Fibroblast of pulmonary artery (primary cell): ENCODE data around the gene GSK3A.
A peak's percentile ranks its signal among the peaks of the same experiment; 100 is the strongest.

Experiments used
- DNase-seq: peaks from one replicate; pipeline ENCODE4 v3.0.0-alpha.2; 2010; ENCODE audit warnings: low read depth
- H3K4me3 ChIP-seq: replicated peaks from 2 replicates; pipeline ENCODE4 v1.5.1; 2011; ENCODE audit warnings: low read depth, mild to moderate bottlenecking, control low read depth, low read length, moderate library complexity
- TF ChIP-seq, protein P1 (sequence below): IDR thresholded peaks from 2 replicates; pipeline ENCODE4 v1.5.1; 2011; ENCODE audit warnings: mild to moderate bottlenecking, control low read depth, low read length, inconsistent platforms; ENCODE audit errors: missing control alignments

Gene GSK3A

DNA sequence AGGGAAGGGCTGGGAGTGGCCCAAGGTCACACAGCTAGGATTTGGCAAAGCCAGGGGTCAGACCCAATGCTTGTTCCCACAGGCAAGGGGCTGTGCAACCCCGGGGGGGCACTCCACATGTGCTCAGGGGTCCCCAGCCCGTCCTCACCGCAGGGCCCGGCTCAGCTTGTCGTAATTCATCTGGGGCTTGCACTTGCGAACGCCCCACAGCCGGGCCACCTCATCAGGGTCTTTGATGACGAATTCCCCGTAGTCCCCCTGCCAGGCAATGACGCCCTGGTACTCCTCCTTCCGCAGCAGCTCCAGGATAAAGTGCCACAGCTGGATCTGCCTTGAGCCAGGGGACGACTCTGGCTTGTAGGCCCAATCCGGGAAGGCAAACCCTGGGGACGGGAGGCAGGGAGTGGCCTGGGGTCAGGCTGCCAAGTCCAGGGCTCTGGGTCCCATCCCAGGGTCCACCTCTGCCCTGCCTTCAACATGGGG is 7.8 kb upstream of the GSK3A start:
- TF ChIP-seq, protein P1, sequence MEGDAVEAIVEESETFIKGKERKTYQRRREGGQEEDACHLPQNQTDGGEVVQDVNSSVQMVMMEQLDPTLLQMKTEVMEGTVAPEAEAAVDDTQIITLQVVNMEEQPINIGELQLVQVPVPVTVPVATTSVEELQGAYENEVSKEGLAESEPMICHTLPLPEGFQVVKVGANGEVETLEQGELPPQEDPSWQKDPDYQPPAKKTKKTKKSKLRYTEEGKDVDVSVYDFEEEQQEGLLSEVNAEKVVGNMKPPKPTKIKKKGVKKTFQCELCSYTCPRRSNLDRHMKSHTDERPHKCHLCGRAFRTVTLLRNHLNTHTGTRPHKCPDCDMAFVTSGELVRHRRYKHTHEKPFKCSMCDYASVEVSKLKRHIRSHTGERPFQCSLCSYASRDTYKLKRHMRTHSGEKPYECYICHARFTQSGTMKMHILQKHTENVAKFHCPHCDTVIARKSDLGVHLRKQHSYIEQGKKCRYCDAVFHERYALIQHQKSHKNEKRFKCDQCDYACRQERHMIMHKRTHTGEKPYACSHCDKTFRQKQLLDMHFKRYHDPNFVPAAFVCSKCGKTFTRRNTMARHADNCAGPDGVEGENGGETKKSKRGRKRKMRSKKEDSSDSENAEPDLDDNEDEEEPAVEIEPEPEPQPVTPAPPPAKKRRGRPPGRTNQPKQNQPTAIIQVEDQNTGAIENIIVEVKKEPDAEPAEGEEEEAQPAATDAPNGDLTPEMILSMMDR: no peak
- peak overlapping the region; percentile 42 for H3K4me3 ChIP-seq
- DNase-seq: no peak

DNA sequence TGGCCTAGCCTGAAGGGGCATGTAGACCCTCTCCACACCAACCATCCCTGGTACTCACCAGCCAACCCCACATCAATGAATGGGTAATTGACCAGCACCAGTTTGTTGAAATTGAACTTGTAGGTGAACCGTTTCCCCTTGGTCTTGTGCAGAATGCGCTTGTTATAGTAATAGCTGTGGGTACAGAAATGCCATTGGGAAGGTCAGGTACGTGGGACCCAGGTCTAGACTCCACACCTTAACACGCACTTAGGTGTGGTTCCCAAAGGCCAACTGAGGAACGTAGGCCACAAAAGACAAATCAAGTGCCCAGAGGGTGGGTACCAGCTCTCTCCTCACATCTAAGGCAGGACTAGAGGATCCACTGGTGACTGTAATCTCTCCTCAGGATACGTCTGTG is 7.4 kb upstream of the GSK3A start:
- no peak for DNase-seq
- TF ChIP-seq, protein P1: no peak
- H3K4me3 ChIP-seq: no peak overlapping the region

DNA sequence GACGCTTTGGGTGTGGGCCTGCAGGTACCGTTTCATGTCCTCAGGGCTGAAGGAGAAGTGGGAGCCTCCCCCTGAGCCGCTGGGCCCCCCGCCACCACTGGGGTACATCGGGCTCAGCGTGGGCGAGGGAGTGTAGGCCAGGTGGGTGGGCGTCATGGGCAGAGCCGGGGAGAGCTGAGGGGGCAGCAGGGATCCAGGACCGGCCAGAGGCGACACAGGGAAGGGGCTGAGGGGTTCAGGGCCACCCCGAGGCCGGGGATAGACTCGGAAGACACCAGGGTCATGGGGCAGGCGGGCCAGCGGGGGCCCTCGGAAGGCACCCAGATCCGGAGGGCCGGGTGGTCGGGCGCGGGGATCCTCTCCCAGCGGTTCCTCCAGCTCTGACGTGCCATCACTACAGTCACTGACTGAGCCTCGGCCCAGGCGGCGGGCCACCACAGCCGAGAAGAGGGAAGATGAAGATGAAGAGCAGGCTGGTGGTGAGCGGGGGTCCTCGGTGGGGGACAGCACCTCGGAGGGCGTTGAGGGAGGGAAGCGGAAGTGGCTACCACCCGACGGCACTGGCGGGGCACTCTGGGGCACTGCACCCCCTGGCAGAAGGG is 6.8 kb upstream of the GSK3A start:
- H3K4me3 ChIP-seq: no peak overlapping the region
- DNase-seq: no peak
- TF ChIP-seq, protein P1: no peak

DNA sequence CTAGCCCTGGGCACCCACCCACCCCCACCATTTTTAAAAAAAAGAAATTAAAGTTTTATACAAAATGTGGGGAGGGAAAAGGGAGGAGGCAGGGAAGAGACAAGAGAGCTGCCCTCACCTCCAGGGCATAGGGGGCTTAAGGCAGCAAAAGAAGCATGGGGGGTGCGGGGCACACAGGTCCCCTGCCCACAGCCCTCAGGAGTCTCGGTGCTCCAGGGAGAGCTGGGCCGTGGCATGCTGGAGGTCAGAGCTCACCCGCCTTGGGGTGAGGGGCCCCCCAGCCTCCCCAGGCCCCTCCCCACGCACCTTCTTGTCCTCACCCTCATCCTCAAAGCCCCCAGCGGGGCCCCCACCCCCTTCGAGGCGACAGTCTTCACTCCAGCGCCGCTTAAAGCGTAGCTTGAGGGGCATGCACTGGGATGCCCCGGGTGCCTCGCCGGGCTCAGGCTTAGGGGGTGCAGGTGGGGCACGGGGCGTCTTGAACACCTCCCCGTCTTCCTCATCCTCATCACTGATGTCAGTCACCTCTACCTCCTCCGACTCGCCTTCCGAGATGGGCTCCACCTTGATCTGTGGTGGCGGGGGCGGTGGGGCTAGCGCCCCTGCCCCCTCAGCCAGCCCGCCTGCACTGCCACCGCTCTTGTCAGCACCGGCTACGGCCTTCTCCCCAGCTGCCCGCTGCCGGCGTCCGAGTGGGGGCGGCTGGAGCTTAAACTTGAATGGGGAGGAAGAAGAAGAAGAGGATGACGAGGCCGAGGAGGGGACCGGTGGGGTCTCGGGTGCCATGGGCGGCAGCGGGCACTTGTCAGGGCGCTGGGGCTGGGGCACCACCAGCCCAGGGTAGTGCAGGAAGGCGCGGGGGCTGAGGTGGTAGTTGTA is 6.1 kb upstream of the GSK3A start:
- no peak overlapping the region for H3K4me3 ChIP-seq
- no peak for DNase-seq
- TF ChIP-seq, protein P1: no peak

DNA sequence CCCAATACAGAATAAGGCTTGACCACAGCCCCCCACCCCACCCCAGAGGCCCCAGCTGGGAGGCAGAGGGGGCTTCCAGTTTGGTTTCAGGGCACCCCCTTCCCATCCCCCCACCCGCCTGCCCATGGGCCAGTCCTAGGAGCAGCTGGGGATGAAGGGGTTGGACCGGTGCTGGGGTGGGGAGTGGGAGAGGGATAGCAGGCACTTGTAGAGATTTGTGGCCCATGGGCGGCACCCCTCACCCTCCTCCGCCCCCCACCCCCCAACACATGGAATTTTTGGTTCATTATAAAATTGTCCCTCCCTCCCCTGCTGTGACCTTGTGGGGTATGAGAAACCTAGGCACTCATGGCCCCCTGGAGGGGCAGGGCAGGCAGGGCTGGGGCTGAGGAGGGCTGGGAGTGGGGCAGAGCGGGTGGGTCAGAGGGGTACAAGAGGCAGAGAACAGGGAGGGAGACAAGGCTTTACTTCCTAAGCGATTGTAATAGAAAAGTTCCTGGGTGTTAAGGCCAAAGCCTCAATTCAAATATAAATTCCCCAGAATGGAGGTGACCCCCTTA is 5.3 kb upstream of the GSK3A start:
- H3K4me3 ChIP-seq: no peak overlapping the region
- DNase-seq: no peak
- TF ChIP-seq, protein P1: no peak

DNA sequence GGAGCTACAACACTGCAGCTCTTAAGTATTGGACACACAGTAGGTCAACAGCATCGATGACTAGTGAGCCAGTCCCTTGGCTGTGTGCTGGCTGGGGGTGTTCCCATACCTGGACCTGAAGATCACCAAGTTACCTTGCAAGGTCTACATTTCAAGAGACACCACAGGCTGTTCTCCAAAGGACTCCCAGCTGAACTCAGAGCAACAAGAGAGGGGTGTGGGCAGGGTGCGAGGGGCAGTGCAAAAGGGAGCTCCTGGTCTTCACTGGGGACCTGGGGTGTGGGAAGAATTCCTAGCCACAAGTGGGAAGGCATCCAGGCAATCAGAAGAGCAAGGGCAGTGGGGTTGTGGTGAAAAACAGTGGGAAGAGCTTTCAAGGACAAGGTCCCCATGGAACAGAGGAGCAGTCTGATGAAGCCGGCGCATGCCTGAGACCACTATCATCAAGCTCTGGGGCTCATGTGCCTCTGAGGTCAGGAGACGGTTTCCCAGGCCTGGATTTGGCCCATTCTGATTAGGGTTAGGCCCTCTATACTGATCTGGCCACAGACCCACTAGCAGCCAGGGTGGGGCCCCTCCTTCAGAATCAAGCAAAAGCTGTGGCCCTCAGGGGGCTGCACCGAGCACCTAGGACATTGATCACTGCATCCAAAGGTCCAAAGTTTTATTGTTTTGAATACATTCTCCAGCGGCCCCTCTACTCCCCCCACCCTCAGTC is 4.7 kb upstream of the GSK3A start:
- H3K4me3 ChIP-seq: no peak overlapping the region
- TF ChIP-seq, protein P1: no peak
- DNase-seq: no peak
